ENCODE data around the gene CLASP1.
A peak's percentile ranks its signal among the peaks of the same experiment; 100 is the strongest.
"Not testable (repeated sequence)": the region's sequence is repeated elsewhere in the genome, so short reads cannot be mapped to it uniquely, and the experiment has no call there.

Gene CLASP1

GRCh38 chr2:121617042-121617599 lies 32.1 kb downstream of the CLASP1 start:
- no peak for DNase-seq (ENCODE audit: low spot score)

- no peak for DNase-seq (ENCODE audit: low spot score)
These were observed 35.5 kb downstream of the CLASP1 start for GRCh38 chr2:121613774-121614173.

- no peak for DNase-seq (ENCODE audit: low spot score)
These were observed 36.1 kb downstream of the CLASP1 start for GRCh38 chr2:121613152-121613551.

- no peak for DNase-seq (ENCODE audit: low spot score)
These were observed 37.2 kb downstream of the CLASP1 start for GRCh38 chr2:121611730-121612705.

- not testable (repeated sequence) for DNase-seq (ENCODE audit: low spot score)
These were observed 38.1 kb downstream of the CLASP1 start for GRCh38 chr2:121611048-121611649.

- not testable (repeated sequence) for DNase-seq (ENCODE audit: low spot score)
These were observed 38.8 kb downstream of the CLASP1 start for GRCh38 chr2:121610487-121610874.

- no peak for DNase-seq (ENCODE audit: low spot score)
These were observed 40.3 kb downstream of the CLASP1 start for GRCh38 chr2:121608967-121609366.

- DNase-seq (ENCODE audit: low spot score) = no peak
These were observed 40.9 kb downstream of the CLASP1 start for GRCh38 chr2:121608367-121608766.

- no peak for DNase-seq (ENCODE audit: low spot score)
These were observed 43.2 kb downstream of the CLASP1 start for GRCh38 chr2:121605820-121606733.

- DNase-seq (ENCODE audit: low spot score) = no peak
These were observed 46.1 kb downstream of the CLASP1 start for GRCh38 chr2:121603185-121603584.

- no peak for DNase-seq (ENCODE audit: low spot score)
These were observed 49.2 kb downstream of the CLASP1 start for GRCh38 chr2:121599963-121600651.

- no peak for DNase-seq (ENCODE audit: low spot score)
These were observed 51.2 kb downstream of the CLASP1 start for GRCh38 chr2:121598087-121598486.

- peak; percentile 73 for DNase-seq (ENCODE audit: low spot score)
These were observed 52.8 kb downstream of the CLASP1 start for GRCh38 chr2:121596221-121597080.

GRCh38 chr2:121595012-121595891 lies 54.0 kb downstream of the CLASP1 start:
- no peak for DNase-seq (ENCODE audit: low spot score)

GRCh38 chr2:121591199-121591598 lies 58.1 kb downstream of the CLASP1 start:
- no peak for DNase-seq (ENCODE audit: low spot score)

GRCh38 chr2:121588357-121588756 lies 60.9 kb downstream of the CLASP1 start:
- no peak for DNase-seq (ENCODE audit: low spot score)

- no peak for DNase-seq (ENCODE audit: low spot score)
These were observed 62.1 kb downstream of the CLASP1 start for GRCh38 chr2:121587131-121587530.

- no peak for DNase-seq (ENCODE audit: low spot score)
These were observed 64.5 kb downstream of the CLASP1 start for GRCh38 chr2:121584741-121585140.

GRCh38 chr2:121583555-121583954 lies 65.7 kb downstream of the CLASP1 start:
- no peak for DNase-seq (ENCODE audit: low spot score)
